ENCODE data around the gene SCFD2. TPM values are rescaled to one million over a fixed set of nuclear protein-coding genes. Genes with fewer than 3 reads are reported as not detected.

Gene SCFD2
- total and polyA plus RNA-seq, 2 of the 8 experiments (the other 6 are each of a cell fraction or from before 2014, with no cell fraction given): 6.2 to 10.2 TPM

DNA sequence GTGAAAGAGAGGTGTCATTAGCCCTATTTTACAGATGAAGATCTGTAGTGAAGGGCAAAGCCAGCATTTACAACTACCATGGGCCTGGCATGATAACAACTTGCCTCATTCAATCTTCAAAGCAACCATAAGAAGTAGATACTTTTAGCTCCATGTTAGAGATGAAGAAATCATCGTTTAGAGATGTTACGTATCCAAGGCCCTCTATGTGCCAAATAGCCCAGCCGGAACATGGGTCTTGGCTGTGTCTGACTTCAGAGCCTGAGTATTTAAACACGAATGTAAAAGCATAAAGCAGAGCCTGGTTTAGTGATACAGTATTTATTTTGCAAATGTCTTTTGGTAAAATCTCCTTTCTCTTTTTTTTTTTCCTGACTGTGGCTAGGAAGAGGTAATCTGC lies 306.6 kb downstream of the SCFD2 start:
- Histone ChIP-seq H3K4me2 (ENCODE audit: insufficient read depth in 1 of 2, low read depth in 2 of 2, low read length in 2 of 2) (no peak overlapping the region), H4K91ac (replicated peaks; ENCODE audit: insufficient read length, low read length) (no peak overlapping the region), H3K56ac (replicated peaks; ENCODE audit: insufficient read length, low read depth, low read length) (no peak overlapping the region), H2BK20ac (ENCODE audit: low read length) (no peak overlapping the region), H2BK15ac (ENCODE audit: low read length) (no peak overlapping the region), H3K36me3 (ENCODE audit: control insufficient read depth in 2 of 4, insufficient read depth in 4 of 4, low read length in 3 of 4) (no peaks in the 10 kb centered on the region), H2BK12ac (ENCODE audit: low read depth, low read length) (no peak overlapping the region), H3K9ac (replicated peaks in 1 of 4; ENCODE audit: extremely low read depth in 1 of 4, low read depth in 3 of 4, low read length in 3 of 4) (no peak overlapping the region), H3K27ac (ENCODE audit: low read depth, low read length) (no peak overlapping the region), H2AK5ac (ENCODE audit: low read depth, low read length) (no peak overlapping the region), H3K9me3 (ENCODE audit: insufficient read depth in 2 of 2, low read depth in 1 of 2, low read length in 1 of 2) (no peaks in the 10 kb centered on the region), H2BK120ac (replicated peaks; ENCODE audit: low read depth, low read length) (no peak overlapping the region), H3K23ac (ENCODE audit: insufficient read length) (no peak overlapping the region), H3K14ac (ENCODE audit: insufficient read length) (no peak overlapping the region), H4K5ac (ENCODE audit: insufficient read length, low read depth, low read length) (no peak overlapping the region), H4K20me1 (replicated peaks in 1 of 2; ENCODE audit: control insufficient read depth in 1 of 2, insufficient read depth in 2 of 2, low read length in 2 of 2) (no peaks in the 10 kb centered on the region), H3K23me2 (ENCODE audit: low read depth, low read length) (no peaks in the 10 kb centered on the region), H3K79me2 (ENCODE audit: control insufficient read depth in 1 of 2, insufficient read depth in 2 of 2, low read length in 2 of 2) (no peaks in the 10 kb centered on the region), H3K79me1 (ENCODE audit: low read depth, low read length) (no peaks in the 10 kb centered on the region), H3K18ac (ENCODE audit: extremely low read depth, low read length) (no peak overlapping the region), H4K8ac (ENCODE audit: extremely low read depth, insufficient read depth, low read length) (no peak overlapping the region), H3K4me3 (ENCODE audit: extremely low read depth in 1 of 4, insufficient read depth in 2 of 4, low read depth in 3 of 4, low read length in 4 of 4) (no peak overlapping the region), H3K4ac (replicated peaks; ENCODE audit: insufficient read length, low read depth, low read length) (no peak overlapping the region), H2AFZ (ENCODE audit: low read length) (no peak overlapping the region), H3K27me3 (replicated peaks in 1 of 4; ENCODE audit: control insufficient read depth in 3 of 4, extremely low read depth in 1 of 4, insufficient read depth in 3 of 4, low read length in 3 of 4) (no peaks in the 10 kb centered on the region), H3K4me1 (replicated peaks in 1 of 4; ENCODE audit: control insufficient read depth in 3 of 4, insufficient read depth in 4 of 4, low read length in 3 of 4) (peaks cover 0 to 4% (median 0%) of the 10 kb centered on the region in 4 experiments; a peak in 1 of 7 replicates), H2BK5ac (ENCODE audit: low read depth, low read length) (no peak overlapping the region)
- ChIA-PET POLR2A (ENCODE audit: partially characterized antibody) (no interaction called here), CTCF (ENCODE audit: partially characterized antibody) (no interaction called here)
- WGBS, 2 experiments (ENCODE audit: extremely low coverage in 1 of 2, insufficient coverage in 1 of 2, insufficient read length in 1 of 2, insufficient replicate concordance in 2 of 2, low coverage in 1 of 2, low lambda C conversion rate in 2 of 2, missing lambda C conversion rate in 1 of 2): 94% methylated on average over 4 of the region's 4 CpGs; no CpG with 5 or more reads in 1 of the 2 experiments
- FAIRE-seq (no peak), DNase-seq (ENCODE audit: low read depth in 1 of 2, low spot score in 2 of 2) (no peak)
- TF ChIP-seq POLR2A (IDR thresholded peaks at IDR 0.05; ENCODE audit: control extremely low read depth in 1 of 2, low read depth in 2 of 2, low read length in 2 of 2): no peak
- TF ChIP-seq EP300 (IDR thresholded peaks at IDR 0.05; ENCODE audit: borderline replicate concordance in 1 of 2, low read depth in 2 of 2, low read length in 2 of 2): no peak

All from H1 (cell line).